Stimulated activated CD4-positive, alpha-beta T cell treated with anti-CD3 and anti-CD28 coated beads, TNF-alpha, amount 100 ng/mL, for 1 hour (primary cell): ENCODE results near the gene NR3C2.
"Not testable (repeated sequence)": the region's sequence is repeated elsewhere in the genome, so short reads cannot be mapped to it uniquely, and the experiment has no call there.

ENCODE experiments used
- DNase-seq, 3 donors: peaks; one replicate each; pipeline ENCODE4 v3.0.0-alpha.2; 2020; ENCODE audit warnings: low read depth in 3 of 3, low spot score in 1 of 3

Gene NR3C2

GRCh38 chr4:148171596-148171995 is 270.6 kb downstream of the NR3C2 start:
- DNase-seq, result no peak

GRCh38 chr4:148170408-148171365 is 271.5 kb downstream of the NR3C2 start:
- DNase-seq, result no peak

GRCh38 chr4:148166132-148166591 is 276.1 kb downstream of the NR3C2 start:
- DNase-seq, result no peak

GRCh38 chr4:148164557-148164956 is 277.7 kb downstream of the NR3C2 start:
- DNase-seq, result no peak

GRCh38 chr4:148162991-148163390 is 279.2 kb downstream of the NR3C2 start:
- DNase-seq, result no peak

- DNase-seq, result no peak
These were observed 279.7 kb downstream of the NR3C2 start for GRCh38 chr4:148162519-148162918.

- no peak for DNase-seq
These were observed 280.6 kb downstream of the NR3C2 start for GRCh38 chr4:148161601-148162000.

GRCh38 chr4:148159793-148160192 is 282.4 kb downstream of the NR3C2 start:
- no peak for DNase-seq

- DNase-seq, result no peak
These were observed 287.4 kb downstream of the NR3C2 start for GRCh38 chr4:148154769-148155168.

GRCh38 chr4:148152868-148153625 is 289.2 kb downstream of the NR3C2 start:
- no peak for DNase-seq

GRCh38 chr4:148151806-148152205 is 290.4 kb downstream of the NR3C2 start:
- no peak for DNase-seq

- no peak for DNase-seq
These were observed 296.7 kb downstream of the NR3C2 start for GRCh38 chr4:148145475-148145874.

- DNase-seq, result no peak
These were observed 299.0 kb downstream of the NR3C2 start for GRCh38 chr4:148143174-148143573.

GRCh38 chr4:148141501-148141900 is 300.7 kb downstream of the NR3C2 start:
- DNase-seq, result no peak

- DNase-seq, result no peak
These were observed 315.4 kb downstream of the NR3C2 start for GRCh38 chr4:148126825-148127224.

GRCh38 chr4:148124512-148124911 is 317.7 kb downstream of the NR3C2 start:
- DNase-seq, result no peak

GRCh38 chr4:148123161-148123560 is 319.1 kb downstream of the NR3C2 start:
- not testable (repeated sequence) for DNase-seq

GRCh38 chr4:148120216-148120615 is 322.0 kb downstream of the NR3C2 start:
- no peak for DNase-seq

GRCh38 chr4:148118633-148119032 is 323.6 kb downstream of the NR3C2 start:
- no peak for DNase-seq

- DNase-seq, result no peak
These were observed 324.0 kb downstream of the NR3C2 start for GRCh38 chr4:148118179-148118578.

GRCh38 chr4:148116969-148117368 is 325.2 kb downstream of the NR3C2 start:
- no peak for DNase-seq

GRCh38 chr4:148116264-148116663 is 325.9 kb downstream of the NR3C2 start:
- DNase-seq, result no peak
